LNCaP clone FGC (cell line): Measurements from ENCODE around the gene CEP350.

ENCODE experiments used
- DNase-seq: peaks from one replicate; pipeline ENCODE4 v3.0.0-alpha.2; 2011; ENCODE audit warnings: low read depth
- H3K4me3 ChIP-seq: 2 replicates; pipeline ENCODE4 v1.5.1; 2011; ENCODE audit warnings: mild to moderate bottlenecking, low read depth, low read length, control low read depth
- CTCF ChIP-seq: IDR thresholded peaks from 2 replicates; pipeline ENCODE4 v1.5.1; 2012; ENCODE audit warnings: mild to moderate bottlenecking; ENCODE audit not compliant: control insufficient read depth, insufficient read depth; ENCODE audit errors: extremely low read depth

Gene CEP350

GRCh38 chr1:180057883-180058396, 103.3 kb downstream of the CEP350 start:
- no peak overlapping the region for H3K4me3 ChIP-seq
- no peak for DNase-seq
- no peak for TF ChIP-seq CTCF

DNA sequence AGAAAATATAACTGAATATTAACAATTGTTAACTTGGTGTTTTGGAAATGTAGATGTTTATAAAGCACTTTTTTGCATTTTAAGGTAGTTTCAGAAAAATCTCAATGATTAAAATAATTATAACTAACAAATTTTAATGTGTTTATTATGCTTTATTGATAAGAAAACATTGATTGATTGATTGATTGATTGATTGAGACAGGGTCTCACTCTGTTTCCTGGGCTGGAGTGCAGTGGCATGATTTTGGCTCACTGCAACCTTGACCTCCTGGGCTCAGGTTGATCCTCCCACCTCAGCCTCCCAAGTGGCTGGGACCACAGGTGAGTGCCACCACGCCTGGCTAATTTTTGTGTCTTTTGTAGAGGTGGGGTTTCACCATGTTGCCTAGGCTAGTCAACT, 106.4 kb downstream of the CEP350 start:
- TF ChIP-seq CTCF, result no peak
- no peak overlapping the region for H3K4me3 ChIP-seq

DNA sequence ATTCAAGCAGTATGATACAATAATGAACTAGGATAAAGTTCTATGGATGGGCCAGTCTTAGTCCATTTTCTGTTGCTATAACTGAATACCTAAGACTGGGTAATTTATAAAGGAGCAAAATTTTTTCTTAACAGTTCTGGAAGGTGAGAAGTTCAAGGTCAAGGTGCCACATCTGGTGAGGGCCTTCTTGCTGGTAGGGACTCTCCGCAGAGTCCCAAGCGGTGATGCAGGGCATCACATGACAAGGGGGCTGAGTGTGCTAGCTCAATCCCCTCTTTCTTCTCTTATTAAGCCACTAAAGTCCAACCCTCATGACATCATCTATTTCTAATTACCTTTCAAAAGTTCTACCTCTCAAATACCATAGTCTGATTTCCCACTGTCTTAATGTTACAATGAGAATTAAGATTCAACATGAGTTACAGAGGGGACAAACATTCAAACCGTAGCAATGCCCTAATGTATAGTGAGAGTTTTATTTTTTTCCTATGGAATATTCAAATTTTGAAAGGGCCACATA, 107.9 kb downstream of the CEP350 start:
- no peak for TF ChIP-seq CTCF
- DNase-seq, result no peak
- H3K4me3 ChIP-seq, result no peak overlapping the region

More for the DNA sequence above, 106.4 kb downstream of the CEP350 start:
- DNase-seq, result no peak

DNA sequence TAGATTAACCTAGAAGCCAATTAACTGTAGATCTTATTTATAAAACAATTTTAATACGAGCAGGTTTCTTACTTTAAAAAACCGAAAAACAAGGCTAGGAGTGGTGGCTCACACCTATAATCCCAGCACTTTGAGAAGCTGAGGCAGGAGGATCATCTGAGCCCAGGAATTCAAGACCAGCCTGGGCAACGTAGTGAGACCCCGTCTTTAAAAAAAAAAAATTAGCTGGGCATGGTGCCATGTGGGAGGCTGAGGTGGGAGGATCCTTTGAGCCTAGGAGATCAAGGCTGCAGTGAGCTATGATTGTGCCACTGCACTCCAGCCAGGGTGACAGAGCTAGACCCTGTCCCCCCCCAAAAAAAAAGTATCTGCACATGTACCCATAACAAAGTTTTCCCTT, 110.8 kb downstream of the CEP350 start:
- H3K4me3 ChIP-seq, result no peak overlapping the region
- DNase-seq, result no peak
- TF ChIP-seq CTCF, result no peak

DNA sequence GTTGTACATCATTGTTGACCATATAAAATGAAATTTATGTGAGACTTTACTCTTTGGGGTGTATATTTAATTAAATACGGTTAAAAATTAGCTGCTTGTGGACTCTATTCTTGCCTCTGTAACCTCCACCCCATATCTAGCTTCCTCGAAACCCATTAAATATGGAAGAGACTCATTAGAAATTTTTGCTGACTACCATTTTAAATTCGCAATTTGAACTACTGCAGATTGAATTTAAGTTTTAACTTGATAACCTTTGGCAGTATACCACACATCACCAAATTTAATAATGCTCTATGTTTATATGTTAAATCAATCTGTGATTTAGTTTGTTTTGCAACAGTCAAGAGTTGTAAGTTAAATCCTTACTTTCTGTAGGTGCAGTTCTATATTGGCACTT, 111.5 kb downstream of the CEP350 start:
- no peak for TF ChIP-seq CTCF
- no peak overlapping the region for H3K4me3 ChIP-seq
- DNase-seq, result no peak

- no peak for DNase-seq
- TF ChIP-seq CTCF, result no peak
Observed at GRCh38 chr1:180070286-180070685, 115.7 kb downstream of the CEP350 start.

DNA sequence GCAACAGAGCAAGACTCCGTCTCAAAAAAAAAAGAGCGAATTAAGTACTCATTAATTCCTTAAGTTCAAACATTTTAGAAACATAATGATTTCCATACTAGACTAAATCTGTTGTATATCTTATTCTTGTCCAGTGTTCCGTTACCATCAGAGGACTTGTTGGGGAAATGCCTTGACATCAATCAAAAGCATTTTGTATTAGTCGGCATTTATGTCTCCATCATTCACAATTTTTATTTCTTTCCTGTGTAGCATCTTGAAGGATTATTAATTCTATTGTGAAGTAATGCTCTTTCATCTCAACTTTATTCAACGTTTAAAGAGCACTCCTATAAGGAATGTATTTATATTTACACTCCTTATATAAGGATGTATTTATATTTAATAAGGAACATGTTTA, 117.1 kb downstream of the CEP350 start:
- TF ChIP-seq CTCF, result no peak
- DNase-seq, result no peak

More at GRCh38 chr1:180070286-180070685, 115.7 kb downstream of the CEP350 start:
- no peak overlapping the region for H3K4me3 ChIP-seq

More for the DNA sequence above, 117.1 kb downstream of the CEP350 start:
- H3K4me3 ChIP-seq, result no peak overlapping the region
